HG03103 (cell line): ENCODE measurements around the gene SIPA1L2.
"Not testable (repeated sequence)": the region's sequence is repeated elsewhere in the genome, so short reads cannot be mapped to it uniquely, and the experiment has no call there.

Source experiments
- ATAC-seq: cut with Tn5 transposase; IDR thresholded peaks from one replicate; pipeline ENCODE4 v1.9.1; 2021; ENCODE audit warnings: low read depth; ENCODE audit not compliant: unreplicated experiment

SIPA1L2 gene

GRCh38 chr1:232621050-232621449, 8.9 kb downstream of the SIPA1L2 start:
- no peak for ATAC-seq

- ATAC-seq = no peak
Observed at GRCh38 chr1:232620356-232620969, 9.5 kb downstream of the SIPA1L2 start.

GRCh38 chr1:232617237-232617636, 12.7 kb downstream of the SIPA1L2 start:
- ATAC-seq = no peak

- no peak for ATAC-seq
Observed at GRCh38 chr1:232615306-232615800, 14.6 kb downstream of the SIPA1L2 start.

GRCh38 chr1:232614811-232615210, 15.1 kb downstream of the SIPA1L2 start:
- ATAC-seq = no peak

- ATAC-seq = no peak
Observed at GRCh38 chr1:232613752-232614381, 16.1 kb downstream of the SIPA1L2 start.

- ATAC-seq = not testable (repeated sequence)
Observed at GRCh38 chr1:232612836-232613235, 17.1 kb downstream of the SIPA1L2 start.

GRCh38 chr1:232611834-232612233, 18.1 kb downstream of the SIPA1L2 start:
- ATAC-seq = no peak

GRCh38 chr1:232610902-232611745, 18.8 kb downstream of the SIPA1L2 start:
- ATAC-seq = not testable (repeated sequence)

GRCh38 chr1:232610192-232610901, 19.6 kb downstream of the SIPA1L2 start:
- no peak for ATAC-seq

- ATAC-seq = no peak
Observed at GRCh38 chr1:232608427-232608826, 21.5 kb downstream of the SIPA1L2 start.

- ATAC-seq = no peak
Observed at GRCh38 chr1:232602622-232603021, 27.3 kb downstream of the SIPA1L2 start.

GRCh38 chr1:232600424-232601258, 29.3 kb downstream of the SIPA1L2 start:
- peak; percentile 36 for ATAC-seq

GRCh38 chr1:232599178-232600041, 30.5 kb downstream of the SIPA1L2 start:
- no peak for ATAC-seq

- no peak for ATAC-seq
Observed at GRCh38 chr1:232598837-232599177, 31.1 kb downstream of the SIPA1L2 start.

GRCh38 chr1:232598133-232598532, 31.8 kb downstream of the SIPA1L2 start:
- no peak for ATAC-seq

- ATAC-seq = no peak
Observed at GRCh38 chr1:232597721-232598120, 32.2 kb downstream of the SIPA1L2 start.

- ATAC-seq = peak; percentile 43
Observed at GRCh38 chr1:232596666-232597303, 33.1 kb downstream of the SIPA1L2 start.
